Measurements from ENCODE around the gene DHRS12. TPM values are rescaled to one million over a fixed set of nuclear protein-coding genes. Genes with fewer than 3 reads are reported as not detected.

The DHRS12 gene
- total and polyA plus RNA-seq, 12 donors = 4.3 to 33.9 (median 11.6) TPM

DNA sequence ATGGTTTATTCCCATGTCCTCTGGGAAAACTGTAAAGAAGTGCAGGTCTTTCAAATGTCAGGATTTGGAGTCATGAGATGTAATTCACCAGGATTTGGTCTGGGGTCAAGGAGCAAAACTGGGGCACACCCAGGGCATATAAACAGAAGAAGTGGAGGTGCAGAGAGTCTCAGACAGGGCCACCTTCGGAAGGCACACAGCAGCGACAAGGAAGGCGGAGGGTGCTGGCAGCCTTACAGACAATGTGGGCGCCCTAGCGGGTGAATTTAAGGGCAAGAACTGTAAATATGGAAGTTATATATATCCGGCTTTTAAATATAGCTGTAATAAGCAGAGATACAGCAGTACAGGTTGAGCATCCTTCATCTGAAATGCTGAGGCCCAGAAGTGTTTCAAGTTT is 31.2 kb downstream of the DHRS12 start:
- no peak for DNase-seq
- H3K4me3 ChIP-seq = no peak overlapping the region
- TF ChIP-seq POLR2A (IDR thresholded peaks at IDR 0.05) = no peak
- TF ChIP-seq, protein P1, sequence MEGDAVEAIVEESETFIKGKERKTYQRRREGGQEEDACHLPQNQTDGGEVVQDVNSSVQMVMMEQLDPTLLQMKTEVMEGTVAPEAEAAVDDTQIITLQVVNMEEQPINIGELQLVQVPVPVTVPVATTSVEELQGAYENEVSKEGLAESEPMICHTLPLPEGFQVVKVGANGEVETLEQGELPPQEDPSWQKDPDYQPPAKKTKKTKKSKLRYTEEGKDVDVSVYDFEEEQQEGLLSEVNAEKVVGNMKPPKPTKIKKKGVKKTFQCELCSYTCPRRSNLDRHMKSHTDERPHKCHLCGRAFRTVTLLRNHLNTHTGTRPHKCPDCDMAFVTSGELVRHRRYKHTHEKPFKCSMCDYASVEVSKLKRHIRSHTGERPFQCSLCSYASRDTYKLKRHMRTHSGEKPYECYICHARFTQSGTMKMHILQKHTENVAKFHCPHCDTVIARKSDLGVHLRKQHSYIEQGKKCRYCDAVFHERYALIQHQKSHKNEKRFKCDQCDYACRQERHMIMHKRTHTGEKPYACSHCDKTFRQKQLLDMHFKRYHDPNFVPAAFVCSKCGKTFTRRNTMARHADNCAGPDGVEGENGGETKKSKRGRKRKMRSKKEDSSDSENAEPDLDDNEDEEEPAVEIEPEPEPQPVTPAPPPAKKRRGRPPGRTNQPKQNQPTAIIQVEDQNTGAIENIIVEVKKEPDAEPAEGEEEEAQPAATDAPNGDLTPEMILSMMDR (IDR thresholded peaks at IDR 0.05) = no peak
- no peaks in the 10 kb centered on the region for H3K36me3 ChIP-seq (replicated peaks in 1 of 2)
- no peak overlapping the region for H3K27ac ChIP-seq
- H3K4me1 ChIP-seq (replicated peaks in 1 of 2) = peaks cover 4 to 23% of the 10 kb centered on the region in 2 donors
- intact Hi-C loops (cut with DNase I) = no loop called here
- H3K9me3 ChIP-seq (replicated peaks in 1 of 3) = no peaks in the 10 kb centered on the region
- WGBS, 4 donors = 87 to 93% (median 91%) methylated on average over 6 of the region's 6 CpGs
- no peaks in the 10 kb centered on the region for H3K27me3 ChIP-seq

DNA sequence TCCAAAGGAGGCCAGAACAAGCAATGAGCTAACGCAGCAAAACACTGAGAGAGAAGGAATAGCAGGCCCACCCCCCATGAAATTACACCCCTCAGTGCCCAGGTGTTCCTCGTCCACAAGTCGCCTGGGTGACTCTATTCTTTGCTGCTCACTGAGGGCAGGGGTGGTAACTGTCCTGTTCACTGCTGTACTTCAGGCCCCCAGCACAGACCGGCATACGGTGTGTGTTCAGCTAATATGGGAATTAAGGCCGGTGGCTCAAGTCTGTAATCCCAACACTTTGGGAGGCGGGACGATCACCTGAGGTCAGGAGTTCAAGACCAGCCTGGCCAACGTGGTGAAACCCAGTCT is 31.9 kb downstream of the DHRS12 start:
- no peak overlapping the region for H3K4me3 ChIP-seq
- no peak overlapping the region for H3K27ac ChIP-seq
- no peak for TF ChIP-seq POLR2A (IDR thresholded peaks at IDR 0.05)
- TF ChIP-seq, protein P1 (IDR thresholded peaks at IDR 0.05) = no peak
- intact Hi-C loops (cut with DNase I) = no loop called here
- H3K27me3 ChIP-seq = no peaks in the 10 kb centered on the region
- 82 to 87% (median 85%) methylated on average over 9 of the region's 9 CpGs for WGBS, 4 donors
- no peaks in the 10 kb centered on the region for H3K9me3 ChIP-seq (replicated peaks in 1 of 3)
- no peak for DNase-seq
- H3K36me3 ChIP-seq (replicated peaks in 1 of 2) = peaks cover 0 to 3% of the 10 kb centered on the region in 2 donors
- peaks cover 4 to 23% of the 10 kb centered on the region in 2 donors for H3K4me1 ChIP-seq (replicated peaks in 1 of 2)

DNA sequence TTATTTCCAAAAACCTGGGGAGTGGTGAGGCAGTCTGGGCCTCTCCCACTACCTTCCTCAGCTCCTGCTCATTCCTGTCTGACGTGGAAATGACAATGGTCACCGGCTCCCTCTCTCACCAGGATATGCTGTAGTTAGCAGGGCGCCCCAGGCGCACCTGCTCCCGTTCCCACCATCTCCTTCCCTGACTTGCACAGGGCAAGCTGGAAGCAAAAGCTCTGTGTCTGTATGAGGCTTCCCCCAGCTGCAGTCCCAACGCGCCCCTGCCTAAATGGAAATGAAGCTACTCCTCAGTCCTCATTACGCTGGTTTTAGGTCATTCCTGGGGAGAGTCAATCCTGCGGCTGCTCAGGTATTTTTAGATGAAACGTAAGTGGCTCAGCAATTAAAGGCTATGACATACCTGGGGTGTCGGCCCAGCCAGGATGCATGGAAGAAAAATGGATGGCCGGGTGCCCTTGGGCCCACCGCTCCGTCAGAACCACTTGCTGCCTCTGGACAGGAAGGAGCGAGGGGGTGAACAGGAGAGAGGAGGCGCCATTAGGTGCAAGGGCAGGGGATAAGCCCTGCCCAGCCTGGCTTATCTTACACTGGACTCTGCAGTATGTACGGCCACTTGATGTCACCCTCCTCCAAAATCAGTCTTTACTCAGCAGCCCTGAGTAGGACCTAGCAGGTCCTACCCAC is 32.4 kb downstream of the DHRS12 start:
- H3K4me3 ChIP-seq = no peak overlapping the region
- H3K4me1 ChIP-seq (replicated peaks in 1 of 2) = peaks cover 4 to 23% of the 10 kb centered on the region in 2 donors
- intact Hi-C loops (cut with DNase I) = no loop called here
- DNase-seq = no peak
- no peaks in the 10 kb centered on the region for H3K27me3 ChIP-seq
- H3K27ac ChIP-seq = no peak overlapping the region
- TF ChIP-seq, protein P1 (IDR thresholded peaks at IDR 0.05) = no peak
- TF ChIP-seq POLR2A (IDR thresholded peaks at IDR 0.05) = no peak
- H3K36me3 ChIP-seq (replicated peaks in 1 of 2) = peaks cover 0 to 8% of the 10 kb centered on the region in 2 donors
- H3K9me3 ChIP-seq (replicated peaks in 1 of 3) = no peaks in the 10 kb centered on the region
- 78 to 84% (median 82%) methylated on average over 13 to 17 of the region's 17 CpGs for WGBS, 4 donors

DNA sequence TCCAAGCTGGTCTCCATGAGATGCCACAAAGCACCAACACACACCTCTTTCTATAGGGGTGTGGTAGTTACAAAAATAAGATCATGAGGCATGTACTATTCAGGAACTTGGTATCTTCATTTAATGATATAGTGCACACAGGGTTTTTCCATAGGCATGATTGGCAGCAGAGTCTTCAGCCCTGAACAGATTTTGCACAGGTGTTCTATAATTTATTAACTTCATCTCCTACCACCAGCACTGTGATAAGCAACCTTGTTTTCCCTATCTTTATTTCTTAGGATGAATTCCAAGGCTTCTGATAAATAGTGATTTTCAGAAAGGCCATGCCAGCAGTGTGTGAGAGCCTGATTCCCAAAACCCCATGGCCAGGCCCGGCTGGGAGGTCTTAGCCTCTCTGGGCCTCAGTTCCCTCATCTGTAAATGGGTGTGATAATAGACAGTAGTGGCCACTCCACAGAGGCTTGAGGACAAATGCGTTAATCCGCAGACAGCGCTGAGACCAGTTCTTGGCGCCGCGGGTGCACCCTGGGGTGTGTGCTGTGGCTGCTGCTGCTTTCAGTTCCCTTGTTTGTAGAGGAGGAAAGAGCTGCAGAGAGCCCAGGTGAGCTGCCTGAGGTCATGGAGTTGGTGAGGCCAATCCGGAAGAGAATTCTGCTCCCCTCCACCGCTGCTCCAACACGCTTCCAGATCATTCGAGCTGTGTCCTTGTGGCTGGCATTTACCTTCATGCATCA is 33.1 kb downstream of the DHRS12 start:
- H3K27me3 ChIP-seq = no peaks in the 10 kb centered on the region
- DNase-seq = no peak
- H3K36me3 ChIP-seq (replicated peaks in 1 of 2) = peaks cover 0 to 13% of the 10 kb centered on the region in 2 donors
- peak overlapping the region in 1 of 5 donors; percentile 49 for H3K27ac ChIP-seq
- H3K9me3 ChIP-seq (replicated peaks in 1 of 3) = no peaks in the 10 kb centered on the region
- intact Hi-C loops (cut with DNase I) = no loop called here
- no peak for TF ChIP-seq POLR2A (IDR thresholded peaks at IDR 0.05)
- TF ChIP-seq, protein P1 (IDR thresholded peaks at IDR 0.05) = no peak
- H3K4me3 ChIP-seq = no peak overlapping the region
- H3K4me1 ChIP-seq (replicated peaks in 1 of 2) = peaks cover 4 to 23% of the 10 kb centered on the region in 2 donors
- 74 to 85% (median 81%) methylated on average over 6 to 11 of the region's 11 CpGs for WGBS, 4 donors

All from adrenal gland (tissue), 12 donors.